ENCODE measurements around the gene NOC2L.

DNA sequence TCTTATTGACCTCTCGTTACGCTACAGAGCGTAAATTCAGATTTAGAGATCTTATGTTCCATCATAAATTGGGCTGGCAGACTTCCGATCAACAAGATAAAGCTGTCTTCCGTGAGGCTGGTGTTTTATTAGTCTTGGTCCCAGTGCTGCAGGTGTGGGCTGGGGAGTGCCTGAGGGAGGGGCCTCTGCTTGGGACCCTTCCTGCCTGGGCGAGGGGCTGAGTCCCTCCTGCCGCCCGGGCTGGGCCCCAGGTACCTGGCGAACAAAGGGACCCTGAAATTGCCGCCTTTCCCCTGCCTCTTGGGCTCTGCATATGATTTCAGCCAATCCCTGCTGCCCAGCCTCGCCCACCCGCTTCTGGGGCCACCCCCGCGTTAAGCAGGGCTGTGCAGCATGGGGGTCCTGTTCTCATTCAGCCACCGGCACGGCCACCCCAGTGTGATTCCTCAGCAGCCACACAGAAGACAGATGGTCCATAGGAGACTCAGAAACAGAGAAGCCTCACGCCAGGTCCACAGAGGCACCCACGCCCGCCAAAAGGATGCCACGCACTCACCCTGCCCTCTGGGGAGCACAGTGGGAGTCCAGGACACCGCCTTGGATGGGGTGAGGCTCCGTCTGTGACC, 41.5 kb downstream of the NOC2L start:
- TF ChIP-seq, protein P1, sequence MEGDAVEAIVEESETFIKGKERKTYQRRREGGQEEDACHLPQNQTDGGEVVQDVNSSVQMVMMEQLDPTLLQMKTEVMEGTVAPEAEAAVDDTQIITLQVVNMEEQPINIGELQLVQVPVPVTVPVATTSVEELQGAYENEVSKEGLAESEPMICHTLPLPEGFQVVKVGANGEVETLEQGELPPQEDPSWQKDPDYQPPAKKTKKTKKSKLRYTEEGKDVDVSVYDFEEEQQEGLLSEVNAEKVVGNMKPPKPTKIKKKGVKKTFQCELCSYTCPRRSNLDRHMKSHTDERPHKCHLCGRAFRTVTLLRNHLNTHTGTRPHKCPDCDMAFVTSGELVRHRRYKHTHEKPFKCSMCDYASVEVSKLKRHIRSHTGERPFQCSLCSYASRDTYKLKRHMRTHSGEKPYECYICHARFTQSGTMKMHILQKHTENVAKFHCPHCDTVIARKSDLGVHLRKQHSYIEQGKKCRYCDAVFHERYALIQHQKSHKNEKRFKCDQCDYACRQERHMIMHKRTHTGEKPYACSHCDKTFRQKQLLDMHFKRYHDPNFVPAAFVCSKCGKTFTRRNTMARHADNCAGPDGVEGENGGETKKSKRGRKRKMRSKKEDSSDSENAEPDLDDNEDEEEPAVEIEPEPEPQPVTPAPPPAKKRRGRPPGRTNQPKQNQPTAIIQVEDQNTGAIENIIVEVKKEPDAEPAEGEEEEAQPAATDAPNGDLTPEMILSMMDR (conservative IDR thresholded peaks at IDR 0.05 in 1 of 2, IDR thresholded peaks at IDR 0.05 in 1 of 2; ENCODE audit: low read depth in 1 of 2, low read length in 2 of 2) = no peak
- no peak for TF ChIP-seq EZH2 (IDR thresholded peaks at IDR 0.05; ENCODE audit: low read length, missing control alignments)
